Medulla oblongata (tissue), 1 donor: ENCODE data around the gene RNF175.

Source experiments
- DNase-seq: peaks from one replicate; pipeline ENCODE4 v3.0.0-alpha.2; 2015; ENCODE audit errors: extremely low spot score

The RNF175 gene

DNA sequence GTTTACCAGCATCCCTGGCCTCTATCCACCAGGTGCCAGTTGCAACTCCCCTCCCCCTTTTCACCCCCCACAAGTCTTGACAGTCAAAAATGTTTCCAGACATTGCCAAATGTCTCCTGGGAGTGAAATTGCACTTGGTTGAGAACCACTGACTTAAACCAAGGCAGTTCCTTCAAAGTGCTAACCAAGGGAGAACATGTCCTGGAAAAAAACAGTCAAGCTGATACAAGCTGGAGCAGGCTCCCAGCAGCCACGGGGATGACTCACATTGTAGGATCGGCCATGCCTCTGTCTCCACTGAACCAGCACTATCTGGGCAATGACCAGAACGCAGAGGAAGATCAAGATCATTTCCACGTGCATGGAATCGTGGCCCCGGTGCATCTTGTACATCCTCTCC is 11.4 kb downstream of the RNF175 start:
- no peak for DNase-seq

DNA sequence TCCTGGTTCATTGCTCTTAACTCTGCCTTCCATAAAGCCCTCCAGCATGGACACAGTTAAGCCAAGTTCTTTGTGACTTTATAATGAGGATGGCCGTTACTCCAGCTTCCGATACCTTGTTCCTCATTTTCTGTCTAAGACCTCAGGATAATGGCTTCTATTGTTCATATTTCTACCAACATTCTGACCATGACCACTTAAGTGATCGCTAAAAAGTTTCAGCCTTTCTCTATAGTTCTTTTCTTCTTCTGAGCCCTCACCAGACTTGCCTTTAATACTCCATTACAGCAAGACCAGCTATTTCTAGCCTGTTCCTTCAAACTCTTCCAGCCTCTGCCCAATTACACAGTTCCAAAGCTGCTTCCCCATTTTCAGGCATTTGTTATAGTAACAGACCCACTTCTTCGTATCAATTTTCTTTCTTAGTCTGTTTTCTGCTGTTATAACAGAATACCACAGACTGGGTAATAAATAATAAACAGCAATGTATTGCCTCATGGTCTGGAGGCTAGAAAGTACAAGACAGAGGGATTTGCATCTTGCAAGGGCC is 12.3 kb downstream of the RNF175 start:
- DNase-seq: peak; percentile 16

GRCh38 chr4:153745651-153746050 is 14.2 kb downstream of the RNF175 start:
- DNase-seq: no peak

DNA sequence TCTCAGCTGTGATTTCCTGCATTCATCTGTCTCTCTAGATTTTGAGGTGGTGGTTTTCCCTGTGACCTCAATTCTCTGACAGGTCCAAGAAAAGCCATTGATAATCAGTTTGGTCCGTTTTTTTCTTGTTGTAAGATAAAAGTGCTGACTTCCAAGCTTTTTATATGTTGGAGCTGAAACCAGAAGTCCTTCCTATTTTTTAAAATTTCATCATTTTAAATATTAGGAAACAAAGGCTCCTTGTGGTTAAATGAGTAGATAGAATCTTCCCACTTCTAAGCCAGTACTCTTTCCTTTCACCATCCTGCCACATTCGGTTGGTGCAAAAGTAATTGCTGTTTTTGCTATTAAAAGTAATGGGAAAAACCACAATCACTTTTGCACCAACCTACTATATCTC is 18.3 kb downstream of the RNF175 start:
- DNase-seq: no peak

DNA sequence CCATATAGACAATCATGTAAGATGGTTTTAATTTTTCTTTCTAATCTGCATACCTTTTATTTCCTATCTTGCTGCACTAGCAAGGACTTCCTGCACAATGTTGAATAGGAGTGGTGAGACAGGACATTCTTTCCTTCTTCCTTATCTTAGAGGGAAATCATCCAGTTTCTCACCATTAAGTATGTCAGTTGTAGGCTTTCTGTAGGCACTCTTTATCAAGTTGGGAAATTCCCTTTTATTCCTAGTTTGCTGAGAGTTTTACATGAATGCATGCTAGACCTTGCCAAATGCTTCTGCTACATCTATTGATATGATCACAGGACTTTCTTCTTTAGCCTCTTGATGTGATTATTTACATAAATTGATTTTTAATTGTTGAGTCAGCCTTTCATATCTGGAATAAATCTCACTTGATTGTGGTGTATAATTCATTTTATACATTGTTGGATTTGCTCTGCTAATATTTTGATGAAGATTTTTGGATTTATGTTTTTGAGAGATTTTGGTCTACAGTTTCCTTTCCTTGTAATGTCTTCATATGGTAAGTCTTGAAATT is 23.8 kb downstream of the RNF175 start:
- DNase-seq: no peak

DNA sequence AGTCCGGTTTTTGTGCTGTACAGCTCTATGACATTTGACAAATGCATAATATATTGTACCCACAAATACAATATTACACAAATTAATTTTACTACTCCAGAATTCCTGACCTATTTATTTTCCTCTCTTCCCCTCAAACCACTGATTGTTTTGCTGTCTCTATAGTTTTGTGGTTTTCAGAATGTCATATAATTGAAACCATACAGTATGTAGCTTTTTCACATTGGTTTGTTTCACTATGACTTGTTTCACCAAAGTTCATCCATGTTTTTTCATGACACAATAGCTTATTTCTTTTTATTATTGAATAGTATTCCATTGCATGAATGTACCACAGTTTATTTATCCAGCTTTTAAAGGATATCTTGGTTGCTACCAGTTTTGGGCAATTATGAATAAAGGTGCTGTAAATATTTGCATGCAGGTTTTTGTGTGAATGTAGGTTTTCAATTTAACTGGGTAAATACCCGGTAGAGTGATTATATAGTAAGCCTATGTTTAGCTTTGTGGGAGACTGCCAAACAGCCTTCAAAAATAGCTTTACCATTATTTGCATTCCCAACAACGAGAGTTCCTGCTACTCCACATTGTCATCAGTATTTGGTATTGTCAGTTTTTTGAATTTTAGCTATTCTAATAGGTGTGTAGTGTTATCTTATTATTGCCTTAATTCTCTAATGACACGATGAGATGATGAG is 25.9 kb downstream of the RNF175 start:
- no peak for DNase-seq

DNA sequence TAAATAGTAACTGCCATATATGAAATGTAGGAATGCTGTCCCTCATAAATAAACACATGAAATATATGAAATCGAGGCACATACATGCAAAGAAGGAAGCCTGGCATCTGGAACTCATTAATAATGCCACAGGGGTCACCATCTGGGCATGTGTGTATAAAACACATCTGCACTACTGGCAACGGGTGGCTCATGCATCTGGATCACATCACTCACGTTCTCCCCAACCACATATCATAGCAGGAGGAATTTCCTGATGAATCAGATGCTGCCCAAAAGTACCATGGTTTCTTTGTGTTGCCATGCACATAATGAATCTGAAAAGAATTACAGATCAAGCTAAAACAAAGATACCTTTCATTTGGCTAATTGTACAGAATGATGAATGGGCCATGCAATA is 28.6 kb downstream of the RNF175 start:
- no peak for DNase-seq

DNA sequence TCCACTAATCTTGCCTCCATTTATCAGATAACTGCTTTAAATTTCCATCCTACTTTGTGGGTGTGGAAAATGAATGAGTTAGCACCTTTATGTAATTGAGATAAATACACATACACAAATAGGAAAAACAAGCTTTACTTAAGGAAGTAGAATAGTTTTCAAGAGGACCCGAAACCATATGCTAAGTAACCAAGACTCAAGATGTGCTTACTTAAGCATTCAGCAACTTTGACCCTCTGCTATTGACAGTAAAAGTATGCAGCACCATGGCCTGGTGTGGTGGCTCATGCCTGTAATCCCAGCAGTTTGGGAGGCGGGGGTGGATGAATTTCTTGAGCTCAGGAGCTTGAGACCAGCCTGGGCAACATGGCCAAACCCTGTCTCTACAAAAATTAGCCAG is 29.9 kb downstream of the RNF175 start:
- DNase-seq: peak; percentile 14

- peak; percentile 22 for DNase-seq
Measured at GRCh38 chr4:153728660-153729059, 31.2 kb downstream of the RNF175 start.

- DNase-seq: no peak
Measured at GRCh38 chr4:153728151-153728550, 31.7 kb downstream of the RNF175 start.

GRCh38 chr4:153725831-153726154 is 34.0 kb downstream of the RNF175 start:
- no peak for DNase-seq

- no peak for DNase-seq
Measured at GRCh38 chr4:153725136-153725830, 34.5 kb downstream of the RNF175 start.

- no peak for DNase-seq
Measured at GRCh38 chr4:153724606-153725005, 35.2 kb downstream of the RNF175 start.

DNA sequence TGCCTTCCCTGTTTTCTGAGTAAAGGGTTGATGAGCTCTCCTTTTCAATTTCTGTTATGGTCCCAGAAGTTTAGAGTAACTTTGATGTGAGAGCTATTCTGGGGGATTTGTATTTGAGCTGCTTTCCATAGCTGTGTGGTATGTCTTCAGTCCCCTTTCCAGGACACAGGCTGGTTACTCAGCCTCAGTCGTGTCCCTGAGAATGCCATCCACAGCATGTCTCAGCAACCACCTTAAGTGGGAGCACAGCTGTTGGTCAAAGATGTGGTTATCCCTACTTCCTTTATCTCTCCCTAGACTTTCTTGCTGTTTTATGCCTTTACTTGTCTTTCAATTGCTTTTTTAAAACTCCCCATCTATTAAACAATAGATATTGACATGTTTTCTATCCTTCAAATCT is 37.8 kb downstream of the RNF175 start:
- no peak for DNase-seq

DNA sequence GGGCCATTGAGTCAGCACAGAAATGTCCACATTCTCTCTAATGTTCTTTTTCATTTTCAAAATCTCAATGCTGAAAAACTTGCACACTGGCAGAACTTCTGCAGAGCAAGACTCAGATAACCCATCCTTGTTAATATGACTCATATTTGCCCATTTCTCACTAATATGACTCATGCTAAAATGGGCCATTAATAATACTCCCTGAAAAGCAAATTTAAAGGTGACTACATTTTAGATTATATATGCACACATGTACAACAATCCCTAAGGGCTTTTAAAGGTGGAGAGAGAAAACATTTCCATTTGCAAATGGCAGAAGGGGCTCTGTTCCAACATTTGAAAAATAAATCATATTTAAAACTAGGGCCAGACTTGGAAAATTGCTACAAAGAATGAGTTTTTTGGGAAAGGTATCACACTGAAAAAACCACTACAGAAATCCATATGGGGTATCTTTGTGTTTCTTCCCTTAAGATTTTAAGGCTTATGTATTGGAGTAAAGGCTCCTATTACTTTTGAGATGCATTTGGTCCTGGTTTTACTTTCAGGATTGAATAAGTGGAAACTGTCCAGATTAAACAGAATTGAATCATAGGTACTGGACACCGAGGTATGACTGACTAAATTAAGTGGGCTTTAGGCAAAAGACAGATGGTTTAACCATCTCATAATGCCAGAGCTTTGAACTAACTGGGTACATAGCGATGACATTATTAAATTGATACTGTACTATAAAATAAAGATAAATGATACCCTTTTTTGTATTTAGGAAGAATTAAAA is 45.8 kb downstream of the RNF175 start:
- no peak for DNase-seq

DNA sequence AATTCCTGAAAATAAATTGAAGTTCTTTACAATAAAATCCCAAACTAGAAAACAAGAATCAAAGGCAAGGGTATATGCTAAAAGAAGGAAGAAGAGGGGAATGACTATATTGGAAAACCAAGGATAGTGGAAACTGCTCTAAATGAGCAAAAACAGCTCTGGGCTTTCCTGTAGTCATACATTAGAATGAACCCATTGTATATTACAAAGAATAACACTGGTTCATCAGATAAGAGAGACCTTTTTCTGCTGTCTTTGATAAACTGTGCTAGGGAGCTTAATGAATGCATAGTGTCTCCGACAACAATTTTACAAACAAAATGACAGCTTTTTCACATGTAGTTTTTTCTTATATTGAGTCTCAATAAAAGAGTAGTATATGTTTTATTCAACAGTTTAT is 49.1 kb downstream of the RNF175 start:
- DNase-seq: no peak

- no peak for DNase-seq
Measured at GRCh38 chr4:153706519-153706918, 53.3 kb downstream of the RNF175 start.

DNA sequence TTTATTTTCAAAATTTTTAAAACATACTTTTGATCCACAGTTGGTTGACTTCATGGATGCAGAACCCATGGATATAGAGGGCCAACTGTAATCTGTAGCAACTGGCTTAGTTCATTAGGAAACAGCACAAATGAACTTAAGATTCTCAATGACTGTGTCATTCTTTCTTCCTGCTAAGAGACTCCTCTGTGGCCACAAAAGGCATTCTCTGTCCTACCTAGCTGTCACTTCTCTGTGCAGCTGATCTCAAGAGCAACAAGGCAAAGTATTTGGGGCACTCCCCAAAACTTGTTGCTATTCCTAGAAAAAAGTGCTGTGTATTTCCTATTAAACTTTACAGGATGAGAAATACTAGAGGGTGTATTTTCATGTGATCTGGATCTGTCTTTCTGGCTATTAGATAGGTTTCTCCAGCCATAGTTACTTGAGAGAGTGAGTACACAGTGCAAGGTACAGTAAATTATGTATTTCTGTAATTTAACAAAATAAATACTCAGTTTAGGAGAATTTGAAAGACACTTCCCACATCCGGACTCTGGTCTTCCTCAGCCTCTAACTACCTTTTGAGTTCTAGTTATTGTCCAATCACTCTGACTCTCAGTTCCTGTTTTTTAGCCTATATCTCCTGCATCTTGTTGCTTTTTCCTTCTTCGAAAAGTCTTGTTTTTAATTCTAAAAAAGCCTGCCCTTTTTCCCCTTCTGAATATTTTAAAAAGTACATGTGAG is 53.9 kb downstream of the RNF175 start:
- peak; percentile 21 for DNase-seq

GRCh38 chr4:153704522-153704921 is 55.3 kb downstream of the RNF175 start:
- no peak for DNase-seq

DNA sequence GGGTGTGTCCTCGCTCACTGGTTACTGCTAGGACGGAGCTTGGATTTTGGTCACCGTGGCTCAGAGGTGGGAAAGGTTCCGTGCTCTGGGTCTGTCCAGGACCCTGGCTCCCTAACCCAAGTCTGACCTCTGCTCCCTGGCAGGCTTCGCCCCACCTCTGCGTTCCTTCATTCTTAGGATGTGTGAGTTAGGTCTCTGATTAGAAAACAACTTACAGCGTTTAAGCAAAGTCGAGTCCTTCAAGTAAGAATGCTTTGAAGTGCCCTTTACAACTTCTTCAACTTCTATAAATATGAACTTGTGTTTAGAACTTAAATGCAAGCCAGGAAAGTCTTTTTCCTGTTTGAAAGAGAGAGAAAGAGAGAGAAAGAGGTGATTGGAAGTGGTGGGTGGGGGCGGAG is 74.9 kb downstream of the RNF175 start:
- DNase-seq: no peak

GRCh38 chr4:153684182-153684970 is 75.4 kb downstream of the RNF175 start, which contains the start of gene TLR2:
Gene TLR2, plus strand, starts transcription at chr4:153684280. Its CDS starts 18,628 bp downstream, at chr4:153702908.
- peak; percentile 39 for DNase-seq
